Gastroesophageal sphincter (tissue), 4 donors: ENCODE results near the gene KCNK7. TPM values are rescaled to one million over a fixed set of nuclear protein-coding genes. Genes with fewer than 3 reads are reported as not detected.

Experiments used
- ATAC-seq: fragments of 150-250 bp; one replicate; pipeline ENCODE4 v1.9.1; 2016; ENCODE audit warnings: mild to moderate bottlenecking, moderate library complexity
- H3K27ac ChIP-seq, 4 donors: fragments of 200-600 bp; sonication (generic) in 3 of 4; 1 replicate in 3 of 4; 2 replicates in 1 of 4; pipeline ENCODE4 v1.5.1; 2016 to 2019
- H3K27me3 ChIP-seq: fragments of 200-600 bp; sonication (generic); one replicate; pipeline ENCODE4 v1.5.1; 2019
- H3K36me3 ChIP-seq, 2 donors: fragments of 200-600 bp; sonication (generic); one replicate each; pipeline ENCODE4 v1.5.1; 2019; ENCODE audit warnings: control low read depth in 1 of 2
- H3K4me1 ChIP-seq, 3 donors: fragments of 200-600 bp; sonication (generic); 1 replicate in 2 of 3; 2 replicates in 1 of 3; pipeline ENCODE4 v1.5.1; 2016 to 2019; ENCODE audit warnings: control low read depth in 2 of 3
- H3K4me3 ChIP-seq, 2 donors: fragments of 200-600 bp; sonication (generic); one replicate each; pipeline ENCODE4 v1.5.1; 2019; ENCODE audit warnings: mild to moderate bottlenecking in 1 of 2, moderate library complexity in 1 of 2
- H3K9me3 ChIP-seq, 3 donors: fragments of 200-600 bp; sonication (generic); one replicate each; pipeline ENCODE4 v1.5.1; 2017 to 2019; ENCODE audit warnings: control low read depth in 2 of 3
- EP300 ChIP-seq: sonication (generic); formaldehyde crosslinking; IDR thresholded peaks from one replicate; pipeline ENCODE4 v1.6.1; 2017; ENCODE audit warnings: antibody characterized with exemption, mild to moderate bottlenecking
- POLR2A ChIP-seq, 2 donors: fragments of 450-650 bp; IDR thresholded peaks; one replicate each; pipeline ENCODE4 v1.6.1; 2017; ENCODE audit warnings: antibody characterized with exemption in 2 of 2, mild to moderate bottlenecking in 2 of 2, moderate library complexity in 1 of 2
- POLR2AphosphoS5 ChIP-seq: sonication (generic); formaldehyde crosslinking; IDR thresholded peaks from one replicate; pipeline ENCODE4 v1.6.1; 2017; ENCODE audit warnings: antibody characterized with exemption
- WGBS, 2 donors: methylation state at CpG; one replicate each; pipeline ENCODE4 v1.1.5; 2018; ENCODE audit warnings: low coverage in 1 of 2; 5-methylcytosine and 5-hydroxymethylcytosine counted together
- total RNA-seq, 4 donors: library from RNA; depleted of rRNA; stranded (reverse); fragments of >200 nt; gene quantifications; one replicate each; pipeline ENCODE4 v1.1.0, GENCODE V29; 2016
- TF ChIP-seq, protein P1 (sequence below), 4 experiments: fragments of 200-600 bp in 2 of 4; fragments of 450-650 bp in 2 of 4; sonication (generic) in 1 of 4; IDR thresholded peaks; one replicate each; pipeline ENCODE4 v1.5.1; 2017 to 2019; ENCODE audit warnings: antibody characterized with exemption in 4 of 4, mild to moderate bottlenecking in 2 of 4, moderate library complexity in 2 of 4

The KCNK7 gene
- total RNA-seq, 4 donors from 2014 or later: 0.40 to 1.5 (median 0.93) TPM; not detected in 1

DNA sequence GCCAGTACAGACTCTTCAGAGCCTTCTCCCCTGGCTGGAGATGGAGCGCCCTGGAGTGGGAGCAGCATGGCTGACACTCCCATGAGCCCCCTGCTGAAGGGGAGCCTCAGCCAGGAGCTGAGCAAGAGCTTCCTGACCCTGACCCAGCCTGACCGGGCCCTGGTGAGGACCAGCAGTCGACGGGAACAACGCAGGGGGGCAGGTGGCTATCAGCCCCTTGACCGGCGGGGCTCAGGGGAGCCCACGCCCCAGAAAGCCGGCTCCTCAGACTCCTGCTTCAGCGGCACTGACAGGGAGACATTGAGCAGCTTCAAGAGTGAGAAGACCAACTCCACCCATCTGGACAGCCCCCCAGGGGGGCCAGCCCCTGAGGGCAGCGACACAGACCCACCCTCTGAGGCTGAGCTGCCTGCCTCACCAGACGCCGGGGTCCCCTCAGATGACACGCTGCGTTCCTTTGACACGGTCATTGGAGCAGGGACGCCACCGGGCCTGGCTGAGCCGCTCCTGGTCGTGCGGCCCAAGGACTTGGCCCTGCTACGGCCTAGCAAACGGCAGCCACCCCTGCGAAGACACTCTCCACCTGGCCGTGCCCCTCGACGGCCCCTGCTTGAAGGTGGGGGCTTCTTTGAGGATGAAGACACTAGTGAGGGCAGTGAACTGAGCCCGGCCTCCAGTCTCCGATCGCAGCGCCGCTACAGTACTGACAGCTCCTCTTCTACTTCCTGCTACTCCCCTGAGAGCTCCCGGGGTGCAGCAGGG lies 22.6 kb upstream of the KCNK7 start:
- Histone ChIP-seq H3K9me3 (no peaks in the 10 kb centered on the region), H3K4me3 (no peak overlapping the region), H3K27me3 (no peaks in the 10 kb centered on the region), H3K27ac (no peak overlapping the region), H3K4me1 (peaks cover 0 to 32% (median 13%) of the 10 kb centered on the region in 3 donors), H3K36me3 (peaks cover 0 to 64% of the 10 kb centered on the region in 2 donors)
- no CpG with 5 or more reads among the region's 33 CpGs for WGBS, 2 donors
- no peak for ATAC-seq
- TF ChIP-seq, protein P1, sequence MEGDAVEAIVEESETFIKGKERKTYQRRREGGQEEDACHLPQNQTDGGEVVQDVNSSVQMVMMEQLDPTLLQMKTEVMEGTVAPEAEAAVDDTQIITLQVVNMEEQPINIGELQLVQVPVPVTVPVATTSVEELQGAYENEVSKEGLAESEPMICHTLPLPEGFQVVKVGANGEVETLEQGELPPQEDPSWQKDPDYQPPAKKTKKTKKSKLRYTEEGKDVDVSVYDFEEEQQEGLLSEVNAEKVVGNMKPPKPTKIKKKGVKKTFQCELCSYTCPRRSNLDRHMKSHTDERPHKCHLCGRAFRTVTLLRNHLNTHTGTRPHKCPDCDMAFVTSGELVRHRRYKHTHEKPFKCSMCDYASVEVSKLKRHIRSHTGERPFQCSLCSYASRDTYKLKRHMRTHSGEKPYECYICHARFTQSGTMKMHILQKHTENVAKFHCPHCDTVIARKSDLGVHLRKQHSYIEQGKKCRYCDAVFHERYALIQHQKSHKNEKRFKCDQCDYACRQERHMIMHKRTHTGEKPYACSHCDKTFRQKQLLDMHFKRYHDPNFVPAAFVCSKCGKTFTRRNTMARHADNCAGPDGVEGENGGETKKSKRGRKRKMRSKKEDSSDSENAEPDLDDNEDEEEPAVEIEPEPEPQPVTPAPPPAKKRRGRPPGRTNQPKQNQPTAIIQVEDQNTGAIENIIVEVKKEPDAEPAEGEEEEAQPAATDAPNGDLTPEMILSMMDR (IDR thresholded peaks at IDR 0.05): no peak
- TF ChIP-seq POLR2AphosphoS5 (no peak), EP300 (no peak), POLR2A (IDR thresholded peaks at IDR 0.05) (no peak)

DNA sequence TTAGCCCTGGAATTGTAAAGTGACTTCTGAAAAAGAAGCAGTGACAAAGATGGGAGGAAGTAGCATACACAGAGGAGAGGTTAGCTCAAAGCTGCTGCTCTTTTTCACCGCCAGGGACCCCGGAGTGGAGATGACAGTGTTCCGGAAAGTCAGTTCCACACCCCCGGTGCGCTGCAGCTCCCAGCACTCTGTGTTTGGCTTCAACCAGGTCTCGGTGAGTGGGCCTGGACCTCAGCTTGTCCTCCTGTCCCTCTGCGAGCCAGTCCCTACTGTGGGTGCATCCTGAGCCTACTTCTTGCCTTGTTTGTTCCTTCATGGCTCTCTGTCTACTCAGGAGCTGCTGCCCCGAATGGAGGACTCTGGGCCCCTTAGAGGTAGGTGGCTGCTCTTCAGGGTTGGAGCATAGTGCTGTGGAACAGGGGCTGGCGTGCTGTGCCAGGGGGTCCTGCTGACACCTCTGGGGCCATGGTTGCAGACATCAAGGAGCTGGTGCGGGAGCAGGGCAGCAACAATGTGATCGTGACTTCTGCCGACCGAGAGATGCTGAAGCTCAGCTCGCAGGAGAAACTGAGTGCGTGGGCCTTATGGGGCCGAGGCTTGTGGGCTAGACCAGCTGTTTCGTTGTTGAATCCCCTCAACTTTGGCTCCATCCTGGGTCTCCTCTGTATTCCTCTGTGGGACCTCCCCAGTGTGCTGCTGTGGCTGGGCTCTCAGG lies 21.7 kb upstream of the KCNK7 start:
- no peak for ATAC-seq
- H3K9me3 ChIP-seq: no peaks in the 10 kb centered on the region
- peaks cover 0 to 63% of the 10 kb centered on the region in 2 donors for H3K36me3 ChIP-seq
- WGBS, 2 donors: 74 to 75% methylated on average over 6 to 8 of the region's 17 CpGs
- no peak for TF ChIP-seq POLR2A (IDR thresholded peaks at IDR 0.05)
- no peak for TF ChIP-seq EP300
- TF ChIP-seq, protein P1 (IDR thresholded peaks at IDR 0.05): no peak
- no peak for TF ChIP-seq POLR2AphosphoS5
- peaks cover 0 to 41% (median 22%) of the 10 kb centered on the region in 3 donors for H3K4me1 ChIP-seq
- peak overlapping the region in 1 of 2 donors; percentile 99 for H3K4me3 ChIP-seq
- peak overlapping the region in 2 of 4 donors; percentile 83 to 95 for H3K27ac ChIP-seq
- no peaks in the 10 kb centered on the region for H3K27me3 ChIP-seq

DNA sequence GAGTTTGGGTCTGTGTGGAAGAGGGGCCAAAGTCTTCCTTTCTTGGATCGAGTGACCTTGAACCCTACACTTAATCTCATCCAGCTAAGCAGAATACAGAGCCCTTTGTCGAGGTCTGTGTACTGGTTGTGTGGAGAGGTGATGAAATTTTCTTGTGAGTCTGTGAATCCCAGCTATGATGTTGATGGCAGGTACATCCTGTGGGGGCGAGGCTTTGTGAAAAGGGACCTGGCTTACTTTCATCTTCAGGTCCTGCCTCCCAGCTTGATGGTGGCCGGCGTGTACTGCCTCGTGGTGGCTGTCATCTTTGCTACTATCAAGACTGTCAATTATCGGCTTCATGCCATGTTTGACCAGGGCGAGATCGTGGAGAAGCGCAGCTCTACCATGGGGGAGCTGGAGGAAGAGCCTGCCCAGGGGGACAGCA lies 21.0 kb upstream of the KCNK7 start:
- peaks cover 0 to 56% of the 10 kb centered on the region in 2 donors for H3K36me3 ChIP-seq

DNA sequence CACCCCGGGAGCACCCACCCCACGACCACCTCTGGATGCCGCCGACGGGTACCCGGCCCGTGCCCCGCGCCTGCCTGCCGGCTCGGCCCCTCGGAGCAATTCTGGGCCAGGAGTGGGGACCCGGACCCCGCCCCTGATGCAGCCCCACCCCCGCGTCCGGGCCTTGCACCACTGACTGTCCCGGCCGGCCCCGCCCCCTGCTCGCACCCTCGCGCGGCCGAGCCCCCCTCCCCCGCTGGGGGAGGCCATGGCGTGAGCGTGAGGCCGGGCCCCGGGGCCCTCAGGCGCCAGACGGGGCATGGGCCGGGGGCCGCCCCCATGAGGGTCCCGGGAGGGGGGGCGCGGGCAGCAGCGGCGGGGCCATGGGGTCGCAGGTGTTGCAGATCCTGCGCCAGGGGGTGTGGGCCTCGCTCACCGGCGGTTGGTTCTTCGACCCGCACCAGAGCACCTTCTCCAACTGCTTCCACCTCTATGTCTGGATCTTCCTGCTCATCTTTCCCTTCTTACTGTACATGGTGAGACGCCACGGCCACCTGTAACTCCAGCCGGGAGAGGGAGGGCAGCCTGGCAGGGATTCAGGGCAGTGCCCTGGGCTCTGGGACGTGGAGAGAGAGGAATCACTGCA lies 20.5 kb upstream of the KCNK7 start:
- ATAC-seq: no peak
- Histone ChIP-seq H3K9me3 (no peaks in the 10 kb centered on the region), H3K27me3 (no peaks in the 10 kb centered on the region), H3K4me1 (peaks cover 0 to 53% (median 34%) of the 10 kb centered on the region in 3 donors), H3K4me3 (peak overlapping the region; percentile 86 to 99), H3K36me3 (peaks cover 0 to 51% of the 10 kb centered on the region in 2 donors), H3K27ac (peak overlapping the region; percentile 83 to 95 (median 92))
- TF ChIP-seq EP300 (no peak), POLR2A (IDR thresholded peaks at IDR 0.05) (no peak), POLR2AphosphoS5 (no peak)
- TF ChIP-seq, protein P1 (IDR thresholded peaks at IDR 0.05): no peak
- WGBS, 2 donors: 0% methylated on average over 4 of the region's 50 CpGs; no CpG with 5 or more reads in 1 of the 2 donors

More for the DNA sequence above, 21.0 kb upstream of the KCNK7 start:
- TF ChIP-seq, protein P1 (IDR thresholded peaks at IDR 0.05): no peak
- TF ChIP-seq POLR2A (IDR thresholded peaks at IDR 0.05): no peak
- TF ChIP-seq EP300: no peak
- TF ChIP-seq POLR2AphosphoS5: no peak
- no peak for ATAC-seq
- H3K27me3 ChIP-seq: no peaks in the 10 kb centered on the region
- 60% methylated on average over 1 of the region's 10 CpGs; no CpG with 5 or more reads in 1 of the 2 donors for WGBS, 2 donors
- H3K27ac ChIP-seq: peak overlapping the region in 3 of 4 donors; percentile 83 to 95 (median 94)
- no peaks in the 10 kb centered on the region for H3K9me3 ChIP-seq
- peak overlapping the region; percentile 86 to 99 for H3K4me3 ChIP-seq
- peaks cover 0 to 48% (median 29%) of the 10 kb centered on the region in 3 donors for H3K4me1 ChIP-seq
